ENCODE data around the gene SLC30A10. TPM values are rescaled to one million over a fixed set of nuclear protein-coding genes. Genes with fewer than 3 reads are reported as not detected.

Gene SLC30A10
- polyA plus RNA-seq, 2 of the 4 experiments (the other 2 are of a cell fraction) = 0.03 to 0.04 TPM

DNA sequence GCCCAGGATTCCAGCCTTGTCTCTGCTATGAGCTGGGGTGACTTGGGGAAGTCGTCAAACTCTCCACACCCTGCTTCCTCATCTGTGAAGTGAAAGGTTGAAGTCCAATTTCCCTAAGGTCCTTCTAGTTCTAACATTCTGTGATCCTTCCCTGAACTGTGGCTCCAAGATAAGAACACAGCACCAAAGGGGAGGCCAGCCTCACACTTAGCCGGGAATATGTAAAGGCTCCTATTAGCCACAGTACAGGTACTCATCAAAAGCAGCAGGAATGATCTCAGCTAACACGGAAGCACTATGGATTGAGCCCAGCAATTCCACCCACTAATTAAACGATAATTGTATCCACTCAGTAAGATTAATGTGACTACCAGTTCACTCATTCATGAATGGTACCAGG, 4.0 kb downstream of the SLC30A10 start:
- Histone ChIP-seq H3K4me1 (no peaks in the 10 kb centered on the region), H3K4me3 (no peak overlapping the region), H3K9me3 (no peaks in the 10 kb centered on the region), H3K27ac (no peak overlapping the region), H3K4me2 (no peak overlapping the region)
- POLR2A ChIA-PET = no interaction called here
- 83% methylated on average over 4 of the region's 4 CpGs for WGBS (ENCODE audit: missing lambda C conversion rate)
- CTCF ChIA-PET = interaction anchor here (1.7 kb wide), 1 partner anchor 9 kb away, joined by 5 read pairs; no protein-coding TSS in a partner anchor
- TF ChIP-seq, protein P1, sequence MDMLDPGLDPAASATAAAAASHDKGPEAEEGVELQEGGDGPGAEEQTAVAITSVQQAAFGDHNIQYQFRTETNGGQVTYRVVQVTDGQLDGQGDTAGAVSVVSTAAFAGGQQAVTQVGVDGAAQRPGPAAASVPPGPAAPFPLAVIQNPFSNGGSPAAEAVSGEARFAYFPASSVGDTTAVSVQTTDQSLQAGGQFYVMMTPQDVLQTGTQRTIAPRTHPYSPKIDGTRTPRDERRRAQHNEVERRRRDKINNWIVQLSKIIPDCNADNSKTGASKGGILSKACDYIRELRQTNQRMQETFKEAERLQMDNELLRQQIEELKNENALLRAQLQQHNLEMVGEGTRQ (IDR thresholded peaks at IDR 0.05) = no peak
- TF ChIP-seq PHF8 (IDR thresholded peaks at IDR 0.05; ENCODE audit: borderline replicate concordance, low read depth) = no peak
- no peak for TF ChIP-seq MYC (IDR thresholded peaks at IDR 0.05; ENCODE audit: borderline replicate concordance, low read length)
- no peak for DNase-seq (ENCODE audit: low read depth in 1 of 2, low spot score in 1 of 2)
- ATAC-seq = no peak
- FAIRE-seq = no peak

GRCh38 chr1:219917851-219918466, 10.4 kb downstream of the SLC30A10 start:
- ATAC-seq (peak; percentile 80 to 89), DNase-seq (ENCODE audit: low read depth in 1 of 2, low spot score in 1 of 2) (peak in 1 of 2 experiments; percentile 73), FAIRE-seq (no peak)
- Histone ChIP-seq H3K27ac (no peak overlapping the region), H3K4me1 (peaks cover 8% of the 10 kb centered on the region; the same call in 2 of the 3 replicates), H3K4me2 (no peak overlapping the region), H3K9me3 (no peaks in the 10 kb centered on the region), H3K4me3 (no peak overlapping the region)
- CTCF ChIA-PET = no interaction called here
- TF ChIP-seq ZNF302 (CRISPR knock-in tag; IDR thresholded peaks at IDR 0.05) (no peak), JUNB (IDR thresholded peaks at IDR 0.05) (0 out of 2 replicates have a peak, but pooled peaks have one; percentile 37), FOSL2 (IDR thresholded peaks at IDR 0.05) (peak; percentile 33; the same call in 1 of the 2 replicates), FOSL2 (CRISPR knock-in tag; IDR thresholded peaks at IDR 0.05) (peak; percentile 88), CEBPB (IDR thresholded peaks at IDR 0.05) (no peak), MAZ (IDR thresholded peaks at IDR 0.05; ENCODE audit: borderline replicate concordance, low read depth, low read length) (no peak), EHMT2 (IDR thresholded peaks at IDR 0.05; ENCODE audit: low read depth) (no peak), CHD4 (IDR thresholded peaks at IDR 0.05; ENCODE audit: borderline replicate concordance) (no peak), BHLHE40 (IDR thresholded peaks at IDR 0.05; ENCODE audit: low read depth, low read length) (no peak), CBX8 (IDR thresholded peaks at IDR 0.05) (no peak), ESRRA (IDR thresholded peaks at IDR 0.05; ENCODE audit: borderline replicate concordance, low read length) (no peak), CTCF (IDR thresholded peaks at IDR 0.05) (no peak), TP53 (CRISPR knock-in tag; IDR thresholded peaks at IDR 0.05) (no peak), POLR2A (IDR thresholded peaks at IDR 0.05; ENCODE audit: low read length) (no peak), ZFP36 (IDR thresholded peaks at IDR 0.05; ENCODE audit: borderline replicate concordance, partially characterized antibody) (no peak), HOXB5 (CRISPR knock-in tag; IDR thresholded peaks at IDR 0.05) (no peak), NR3C1 (IDR thresholded peaks at IDR 0.05) (no peak), HES2 (IDR thresholded peaks at IDR 0.05) (0 out of 2 replicates have a peak, but pooled peaks have one; percentile 46), RAD21 (conservative IDR thresholded peaks at IDR 0.05 in 1 of 2, IDR thresholded peaks at IDR 0.05 in 1 of 2) (no peak), MAFK (IDR thresholded peaks at IDR 0.05; ENCODE audit: partially characterized antibody) (peak; percentile 63), ZSCAN20 (CRISPR knock-in tag; IDR thresholded peaks at IDR 0.05) (no peak), RARB (CRISPR knock-in tag; IDR thresholded peaks at IDR 0.05) (peak; percentile 66; the same call in 1 of the 2 replicates), HDAC2 (IDR thresholded peaks at IDR 0.05) (no peak), SMC3 (IDR thresholded peaks at IDR 0.05) (no peak)
- TF ChIP-seq, protein P2, sequence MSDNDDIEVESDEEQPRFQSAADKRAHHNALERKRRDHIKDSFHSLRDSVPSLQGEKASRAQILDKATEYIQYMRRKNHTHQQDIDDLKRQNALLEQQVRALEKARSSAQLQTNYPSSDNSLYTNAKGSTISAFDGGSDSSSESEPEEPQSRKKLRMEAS (IDR thresholded peaks at IDR 0.05) = no peak
- POLR2A ChIA-PET = no interaction called here
- WGBS (ENCODE audit: missing lambda C conversion rate) = 61% methylated on average over 10 of the region's 10 CpGs

All from A549 (cell line).